B cell (primary cell): Measurements from ENCODE around the gene TLL2. TPM values are rescaled to one million over a fixed set of nuclear protein-coding genes. Genes with fewer than 3 reads are reported as not detected.

Source experiments
- ATAC-seq: fragments of 200-7000 bp; cut with Tn5 transposase; one replicate; pipeline ENCODE4 v1.10.0; 2021; ENCODE audit warnings: low read depth, mild to moderate bottlenecking, moderate number of reproducible peaks, moderate library complexity
- CTCF ChIA-PET: fragments of 350-600 bp; sonication (Branson Sonifier 250); formaldehyde crosslinking; loops from one replicate; lab custom pipeline; 2021; ENCODE audit warnings: antibody characterized with exemption, inconsistent platforms; lab: Charles Lee
- POLR2A ChIA-PET: fragments of 350-600 bp; sonication (Branson Sonifier 250); formaldehyde crosslinking; loops from one replicate; lab custom pipeline; 2021; ENCODE audit warnings: antibody characterized with exemption; lab: Charles Lee
- DNase-seq: peaks from one replicate; pipeline ENCODE4 v3.0.0; 2013
- H2AFZ ChIP-seq: 2 replicates; pipeline ENCODE4 v1.6.1; 2012; ENCODE audit warnings: mild to moderate bottlenecking, low read depth, low read length; ENCODE audit not compliant: insufficient read depth, poor library complexity, severe bottlenecking
- H3K27ac ChIP-seq, 2 donors: 1 replicate in 1 of 2; 2 replicates in 1 of 2; pipeline ENCODE4 v1.5.1; 2012 to 2013; ENCODE audit warnings: low read length in 2 of 2, mild to moderate bottlenecking in 2 of 2, moderate library complexity in 1 of 2
- H3K27me3 ChIP-seq, 4 experiments: fragments of 200-600 bp in 1 of 4; sonication (generic) in 1 of 4; replicated peaks in 1 of 4; 1 replicate in 2 of 4; 2 replicates in 2 of 4; pipeline versions ENCODE4 v1.6.1 to v1.7.0; 2013 to 2016; ENCODE audit warnings: low read length in 3 of 4, mild to moderate bottlenecking in 2 of 4, mixed read lengths in 1 of 4, moderate library complexity in 1 of 4; ENCODE audit not compliant: insufficient read depth in 4 of 4, control insufficient read depth in 3 of 4; ENCODE audit errors: control extremely low read depth in 1 of 4
- H3K36me3 ChIP-seq, 2 experiments: replicated peaks in 1 of 2; 1 replicate in 1 of 2; 2 replicates in 1 of 2; pipeline versions ENCODE4 v1.6.1 to v1.7.1; 2013; ENCODE audit warnings: low read length in 1 of 2; ENCODE audit not compliant: insufficient read depth in 2 of 2, control insufficient read depth in 1 of 2; ENCODE audit errors: control extremely low read depth in 1 of 2, extremely low read depth in 1 of 2
- H3K4me1 ChIP-seq, 2 donors: fragments of 200-600 bp in 1 of 2; sonication (generic) in 1 of 2; 1 replicate in 1 of 2; 2 replicates in 1 of 2; pipeline versions ENCODE4 v1.5.1 to v1.6.1; 2013 to 2017; ENCODE audit warnings: low read length in 2 of 2; ENCODE audit not compliant: control insufficient read depth in 2 of 2, insufficient read depth in 2 of 2
- H3K4me2 ChIP-seq: replicated peaks from 2 replicates; pipeline ENCODE3; 2012; ENCODE audit warnings: mild to moderate bottlenecking, low read depth, low read length; ENCODE audit not compliant: poor library complexity, severe bottlenecking
- H3K4me3 ChIP-seq, 5 experiments: fragments of 200-600 bp in 1 of 5; sonication (generic) in 1 of 5; 1 replicate in 3 of 5; 2 replicates in 2 of 5; pipeline versions ENCODE4 v1.5.1 to v1.7.0; 2011 to 2016; ENCODE audit warnings: low read length in 4 of 5, mild to moderate bottlenecking in 4 of 5, low read depth in 2 of 5, control low read depth in 1 of 5, moderate library complexity in 1 of 5; ENCODE audit not compliant: insufficient read depth in 1 of 5; ENCODE audit errors: control extremely low read depth in 1 of 5, extremely low read depth in 1 of 5
- H3K79me2 ChIP-seq: fragments of 200-600 bp; sonication (generic); one replicate; pipeline ENCODE4 v1.6.0; 2016; ENCODE audit warnings: low read length; ENCODE audit not compliant: control insufficient read depth, insufficient read depth
- H3K9ac ChIP-seq: fragments of 200-600 bp; sonication (generic); 2 replicates; pipeline ENCODE4 v1.6.1; 2017; ENCODE audit warnings: mild to moderate bottlenecking, low read length, moderate library complexity
- H3K9me3 ChIP-seq, 3 donors: one replicate each; pipeline versions ENCODE4 v1.6.1 to v1.7.1; 2013; ENCODE audit warnings: low read length in 2 of 3; ENCODE audit not compliant: control insufficient read depth in 2 of 3, insufficient read depth in 1 of 3; ENCODE audit errors: control extremely low read depth in 1 of 3
- H4K20me1 ChIP-seq: 2 replicates; pipeline ENCODE4 v1.6.0; 2012; ENCODE audit warnings: mild to moderate bottlenecking, low read length; ENCODE audit not compliant: insufficient read depth, control insufficient read depth, poor library complexity, severe bottlenecking
- H3K27ac Mint-ChIP-seq: one replicate; pipeline ENCODE4 v1.8.0; 2021; ENCODE audit warnings: mixed read lengths
- H3K27me3 Mint-ChIP-seq: one replicate; pipeline ENCODE4 v1.8.0; 2021; ENCODE audit warnings: mixed read lengths
- H3K4me1 Mint-ChIP-seq: one replicate; pipeline ENCODE4 v1.8.0; 2021; ENCODE audit warnings: mixed read lengths
- H3K4me3 Mint-ChIP-seq: one replicate; pipeline ENCODE4 v1.8.0; 2021; ENCODE audit warnings: mixed read lengths
- H3K9me3 Mint-ChIP-seq: one replicate; pipeline ENCODE4 v1.8.0; 2022; ENCODE audit warnings: mixed read lengths; ENCODE audit not compliant: insufficient read depth
- CTCF ChIP-seq: fragments of 200-600 bp; IDR thresholded peaks from one replicate; pipeline ENCODE4 v1.8.0; 2022; ENCODE audit warnings: antibody characterized with exemption, mild to moderate bottlenecking
- EZH2 ChIP-seq: IDR thresholded peaks from 2 replicates; pipeline ENCODE4 v1.6.1; 2012; ENCODE audit warnings: borderline replicate concordance, low read depth, mild to moderate bottlenecking, moderate library complexity, low read length; ENCODE audit not compliant: insufficient read depth, poor library complexity, severe bottlenecking
- WGBS: methylation state at CpG from one replicate; pipeline ENCODE4 v1.1.5; 2013; ENCODE audit warnings: missing lambda C conversion rate; ENCODE audit not compliant: insufficient coverage; 5-methylcytosine and 5-hydroxymethylcytosine counted together
- intact Hi-C: fragments of 100-400 bp; cut with micrococcal nuclease; formaldehyde crosslinking; loops from one replicate; pipeline ENCODE4 v1.10.0; 2022
- polyA plus RNA-seq: library from polyadenylated mRNA; depleted of rRNA; stranded (reverse); fragments of >200 nt; gene quantifications from 2 replicates; pipeline ENCODE4 v1.2.3, GENCODE V29; 2012
- total RNA-seq, 2 donors: library from RNA; stranded (reverse); fragments of 120-200 nt in 1 of 2; gene quantifications; 1 replicate in 1 of 2; 2 replicates in 1 of 2; pipeline versions ENCODE4 v1.2.3 to v1.2.4, GENCODE V29; 2013 to 2022

The TLL2 gene
- total and polyA plus RNA-seq, 2 donors (not counting 1 experiment from before 2014, with no cell fraction given), result 0.13 to 0.47 TPM

GRCh38 chr10:96378741-96379140, 135.0 kb downstream of the TLL2 start:
- H4K20me1 ChIP-seq, result no peaks in the 10 kb centered on the region
- H3K4me2 ChIP-seq, result no peak overlapping the region
- H3K9me3 ChIP-seq, result no peaks in the 10 kb centered on the region
- H3K4me1 Mint-ChIP-seq, result peaks cover 13% of the 10 kb centered on the region
- H3K36me3 ChIP-seq, result no peaks in the 10 kb centered on the region
- H3K79me2 ChIP-seq, result no peaks in the 10 kb centered on the region
- peaks cover 6 to 10% of the 10 kb centered on the region in 2 donors for H3K4me1 ChIP-seq
- H3K9ac ChIP-seq, result no peak overlapping the region
- intact Hi-C loops, result no loop called here
- H3K27me3 ChIP-seq, result peaks cover 0 to 8% (median 0%) of the 10 kb centered on the region in 4 experiments
- H3K4me3 ChIP-seq, result no peak overlapping the region
- DNase-seq (no peak), ATAC-seq (no peak)
- WGBS, result 90% methylated on average over 15 of the region's 15 CpGs
- H3K4me3 Mint-ChIP-seq, result no peak overlapping the region
- H3K27ac Mint-ChIP-seq, result no peak overlapping the region
- no peak overlapping the region for H3K27ac ChIP-seq
- ChIA-PET CTCF (interaction anchor here (1.0 to 2.7 kb wide), 3 partner anchors 8 to 362 kb away, joined by 3 to 13 read pairs (median 4); no protein-coding TSS in a partner anchor), POLR2A (no interaction called here)
- no peak overlapping the region for H2AFZ ChIP-seq
- no peaks in the 10 kb centered on the region for H3K9me3 Mint-ChIP-seq
- peaks cover 28% of the 10 kb centered on the region for H3K27me3 Mint-ChIP-seq
- TF ChIP-seq CTCF (no peak), EZH2 (no peak)

- Histone ChIP-seq H3K9ac (no peak overlapping the region), H3K27ac (no peak overlapping the region), H2AFZ (no peak overlapping the region), H4K20me1 (no peaks in the 10 kb centered on the region), H3K4me2 (no peak overlapping the region), H3K4me1 (peaks cover 6 to 10% of the 10 kb centered on the region in 2 donors), H3K4me3 (no peak overlapping the region), H3K36me3 (no peaks in the 10 kb centered on the region), H3K9me3 (no peaks in the 10 kb centered on the region), H3K79me2 (no peaks in the 10 kb centered on the region), H3K27me3 (peaks cover 0 to 8% (median 0%) of the 10 kb centered on the region in 4 experiments)
- intact Hi-C loops, result no loop called here
- TF ChIP-seq CTCF (no peak), EZH2 (no peak)
- no peak for ATAC-seq
- WGBS, result 84% methylated on average over 5 of the region's 6 CpGs
- no peak overlapping the region for H3K4me3 Mint-ChIP-seq
- peaks cover 33% of the 10 kb centered on the region for H3K27me3 Mint-ChIP-seq
- peaks cover 13% of the 10 kb centered on the region for H3K4me1 Mint-ChIP-seq
- CTCF ChIA-PET, result interaction anchor here (2.7 kb wide), 1 partner anchor 7 kb away, joined by 13 read pairs; no protein-coding TSS in a partner anchor
- DNase-seq, result no peak
- H3K27ac Mint-ChIP-seq, result no peak overlapping the region
- H3K9me3 Mint-ChIP-seq, result no peaks in the 10 kb centered on the region
- POLR2A ChIA-PET, result no interaction called here
Measured at GRCh38 chr10:96377816-96378294, 135.9 kb downstream of the TLL2 start.
